ENCODE measurements around the gene TRAF1. TPM values are rescaled to one million over a fixed set of nuclear protein-coding genes. Genes with fewer than 3 reads are reported as not detected.

TRAF1 gene
- total RNA-seq, 3 donors from 2014 or later, result 4.9 to 8.6 (median 7.3) TPM

- Histone ChIP-seq H3K27ac (peak overlapping the region; percentile 83 to 87), H3K27me3 (no peaks in the 10 kb centered on the region), H3K4me1 (no peaks in the 10 kb centered on the region), H3K4me3 (no peak overlapping the region), H3K9me3 (no peaks in the 10 kb centered on the region), H3K36me3 (no peaks in the 10 kb centered on the region)
- intact Hi-C loops (cut with DNase I; ENCODE audit: low total_unique reads), result no loop called here
- no peak for DNase-seq (ENCODE audit: low spot score in 2 of 2)
- TF ChIP-seq POLR2AphosphoS5 (IDR thresholded peaks at IDR 0.05), result peak in 1 of 3 donors; percentile 36
- TF ChIP-seq, protein P1, sequence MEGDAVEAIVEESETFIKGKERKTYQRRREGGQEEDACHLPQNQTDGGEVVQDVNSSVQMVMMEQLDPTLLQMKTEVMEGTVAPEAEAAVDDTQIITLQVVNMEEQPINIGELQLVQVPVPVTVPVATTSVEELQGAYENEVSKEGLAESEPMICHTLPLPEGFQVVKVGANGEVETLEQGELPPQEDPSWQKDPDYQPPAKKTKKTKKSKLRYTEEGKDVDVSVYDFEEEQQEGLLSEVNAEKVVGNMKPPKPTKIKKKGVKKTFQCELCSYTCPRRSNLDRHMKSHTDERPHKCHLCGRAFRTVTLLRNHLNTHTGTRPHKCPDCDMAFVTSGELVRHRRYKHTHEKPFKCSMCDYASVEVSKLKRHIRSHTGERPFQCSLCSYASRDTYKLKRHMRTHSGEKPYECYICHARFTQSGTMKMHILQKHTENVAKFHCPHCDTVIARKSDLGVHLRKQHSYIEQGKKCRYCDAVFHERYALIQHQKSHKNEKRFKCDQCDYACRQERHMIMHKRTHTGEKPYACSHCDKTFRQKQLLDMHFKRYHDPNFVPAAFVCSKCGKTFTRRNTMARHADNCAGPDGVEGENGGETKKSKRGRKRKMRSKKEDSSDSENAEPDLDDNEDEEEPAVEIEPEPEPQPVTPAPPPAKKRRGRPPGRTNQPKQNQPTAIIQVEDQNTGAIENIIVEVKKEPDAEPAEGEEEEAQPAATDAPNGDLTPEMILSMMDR (IDR thresholded peaks at IDR 0.05), result no peak
These were observed 39.4 kb upstream of the TRAF1 start for GRCh38 chr9:120966013-120966369.

GRCh38 chr9:120965344-120966012 lies 38.9 kb upstream of the TRAF1 start:
- Histone ChIP-seq H3K4me3 (no peak overlapping the region), H3K4me1 (no peaks in the 10 kb centered on the region), H3K27me3 (no peaks in the 10 kb centered on the region), H3K27ac (peak overlapping the region; percentile 83 to 87), H3K9me3 (no peaks in the 10 kb centered on the region), H3K36me3 (no peaks in the 10 kb centered on the region)
- intact Hi-C loops (cut with DNase I; ENCODE audit: low total_unique reads), result no loop called here
- peak in 1 of 2 donors; percentile 56 for DNase-seq (ENCODE audit: low spot score in 2 of 2)
- TF ChIP-seq, protein P1 (IDR thresholded peaks at IDR 0.05), result no peak
- TF ChIP-seq POLR2A (IDR thresholded peaks at IDR 0.05) (no peak), POLR2AphosphoS5 (IDR thresholded peaks at IDR 0.05) (no peak)

- no peaks in the 10 kb centered on the region for H3K27me3 ChIP-seq
- intact Hi-C loops (cut with DNase I; ENCODE audit: low total_unique reads), result no loop called here
- H3K9me3 ChIP-seq, result no peaks in the 10 kb centered on the region
- DNase-seq (ENCODE audit: low spot score in 2 of 2), result no peak
- no peak overlapping the region for H3K4me3 ChIP-seq
- no peaks in the 10 kb centered on the region for H3K36me3 ChIP-seq
- H3K4me1 ChIP-seq, result no peaks in the 10 kb centered on the region
- TF ChIP-seq, protein P1 (IDR thresholded peaks at IDR 0.05), result no peak
- TF ChIP-seq POLR2A (IDR thresholded peaks at IDR 0.05), result no peak
- no peak for TF ChIP-seq POLR2AphosphoS5 (IDR thresholded peaks at IDR 0.05)
- H3K27ac ChIP-seq, result no peak overlapping the region
These were observed 35.3 kb upstream of the TRAF1 start for GRCh38 chr9:120961936-120962335.

DNA sequence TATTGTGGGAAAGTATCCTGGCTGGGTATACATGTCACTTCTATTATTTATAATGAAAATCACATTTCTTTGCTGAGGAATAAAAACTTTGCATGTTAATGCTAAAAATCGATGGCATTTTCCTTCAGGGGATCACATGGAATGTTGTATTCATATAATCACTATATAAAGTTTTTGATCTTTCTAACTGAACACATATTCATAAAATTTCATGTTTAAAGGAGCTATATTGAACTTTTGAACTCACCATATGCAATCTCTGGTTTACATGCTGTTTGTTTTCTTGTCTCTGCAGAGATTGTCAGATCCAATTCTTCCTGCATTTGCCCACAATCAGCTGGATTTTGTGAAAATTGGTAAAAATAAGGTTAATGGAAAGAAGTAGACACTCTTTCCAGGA lies 33.4 kb upstream of the TRAF1 start:
- Histone ChIP-seq H3K27ac (no peak overlapping the region), H3K27me3 (no peaks in the 10 kb centered on the region), H3K4me3 (no peak overlapping the region), H3K9me3 (no peaks in the 10 kb centered on the region), H3K4me1 (no peaks in the 10 kb centered on the region), H3K36me3 (no peaks in the 10 kb centered on the region)
- TF ChIP-seq POLR2AphosphoS5 (IDR thresholded peaks at IDR 0.05) (no peak), POLR2A (IDR thresholded peaks at IDR 0.05) (no peak)
- TF ChIP-seq, protein P1 (IDR thresholded peaks at IDR 0.05), result no peak
- intact Hi-C loops (cut with DNase I; ENCODE audit: low total_unique reads), result no loop called here
- DNase-seq (ENCODE audit: low spot score in 2 of 2), result no peak

DNA sequence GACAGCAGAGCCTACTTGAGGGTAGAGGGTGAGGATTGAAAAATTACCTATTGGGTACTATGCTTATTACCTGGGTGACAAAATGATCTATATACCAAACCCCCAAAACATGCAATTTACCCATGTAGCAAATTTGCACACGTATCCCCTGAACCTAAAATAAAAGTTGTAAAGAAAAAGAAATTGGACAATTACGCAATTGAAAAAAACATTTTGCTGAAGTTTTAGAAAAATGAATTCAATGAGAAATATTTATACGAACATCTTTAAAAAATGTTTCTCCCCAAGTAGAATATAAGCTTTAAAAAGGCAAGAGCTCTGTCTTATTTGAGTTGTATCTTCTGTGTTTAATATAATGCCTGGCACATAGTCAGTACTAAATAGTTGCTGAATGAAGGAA lies 30.3 kb upstream of the TRAF1 start:
- DNase-seq (ENCODE audit: low spot score in 2 of 2), result no peak
- Histone ChIP-seq H3K27ac (no peak overlapping the region), H3K36me3 (no peaks in the 10 kb centered on the region), H3K9me3 (no peaks in the 10 kb centered on the region), H3K4me3 (no peak overlapping the region), H3K27me3 (no peaks in the 10 kb centered on the region), H3K4me1 (no peaks in the 10 kb centered on the region)
- TF ChIP-seq POLR2AphosphoS5 (IDR thresholded peaks at IDR 0.05) (no peak), POLR2A (IDR thresholded peaks at IDR 0.05) (no peak)
- intact Hi-C loops (cut with DNase I; ENCODE audit: low total_unique reads), result no loop called here

All from breast epithelium (tissue), 4 donors.